Naive thymus-derived CD4-positive, alpha-beta T cell (primary cell): ENCODE measurements around the gene ROR2. TPM values are rescaled to one million over a fixed set of nuclear protein-coding genes. Genes with fewer than 3 reads are reported as not detected.
"Not testable (repeated sequence)": the region's sequence is repeated elsewhere in the genome, so short reads cannot be mapped to it uniquely, and the experiment has no call there.

ENCODE experiments used
- ATAC-seq: fragments of 150-1000 bp; cut with Tn5 transposase; 2 replicates; pipeline ENCODE4 v1.10.0; 2021; ENCODE audit warnings: mild to moderate bottlenecking, moderate library complexity
- CTCF ChIA-PET: fragments of 350-600 bp; sonication (Branson Sonifier 250); formaldehyde crosslinking; loops from one replicate; lab custom pipeline; 2021; ENCODE audit warnings: antibody characterized with exemption; lab: Charles Lee
- POLR2A ChIA-PET: fragments of 350-600 bp; sonication (Branson Sonifier 250); formaldehyde crosslinking; loops from one replicate; lab custom pipeline; 2021; ENCODE audit warnings: antibody characterized with exemption, inconsistent platforms; lab: Charles Lee
- DNase-seq, 9 donors: peaks; one replicate each; pipeline versions ENCODE4 v3.0.0 to v3.0.0-alpha.2; 2020 to 2022; ENCODE audit warnings: mixed read lengths in 1 of 9
- H3K27ac ChIP-seq: one replicate; pipeline ENCODE4 v1.7.0; 2013; ENCODE audit warnings: mild to moderate bottlenecking, low read depth, low read length, moderate library complexity
- H3K27me3 ChIP-seq, 2 donors: one replicate each; pipeline ENCODE4 v1.7.0; 2013; ENCODE audit warnings: low read length in 2 of 2, mild to moderate bottlenecking in 2 of 2, moderate library complexity in 2 of 2; ENCODE audit not compliant: control insufficient read depth in 2 of 2, insufficient read depth in 2 of 2
- H3K36me3 ChIP-seq, 3 experiments: 1 replicate in 2 of 3; 2 replicates in 1 of 3; pipeline ENCODE4 v1.7.0; 2013; ENCODE audit warnings: low read length in 3 of 3, mild to moderate bottlenecking in 3 of 3, moderate library complexity in 1 of 3; ENCODE audit not compliant: insufficient read depth in 3 of 3, control insufficient read depth in 2 of 3
- H3K4me1 ChIP-seq, 2 donors: one replicate each; pipeline ENCODE4 v1.7.0; 2013; ENCODE audit warnings: low read length in 2 of 2, mild to moderate bottlenecking in 2 of 2, moderate library complexity in 1 of 2; ENCODE audit not compliant: control insufficient read depth in 2 of 2, insufficient read depth in 2 of 2
- H3K4me3 ChIP-seq: 2 replicates; pipeline ENCODE4 v1.7.0; 2013; ENCODE audit warnings: mild to moderate bottlenecking, low read length
- H3K9me3 ChIP-seq, 3 experiments: 1 replicate in 2 of 3; 2 replicates in 1 of 3; pipeline ENCODE4 v1.7.0; 2013; ENCODE audit warnings: low read length in 3 of 3; ENCODE audit not compliant: control insufficient read depth in 2 of 3
- H3K27ac Mint-ChIP-seq, 9 donors: one replicate each; pipeline ENCODE4 v1.8.0; 2020 to 2022; ENCODE audit warnings: mixed read lengths in 9 of 9, mild to moderate bottlenecking in 8 of 9, moderate library complexity in 5 of 9, inconsistent platforms in 2 of 9
- H3K27me3 Mint-ChIP-seq, 5 donors: one replicate each; pipeline ENCODE4 v1.8.0; 2021 to 2022; ENCODE audit warnings: mixed read lengths in 5 of 5, mild to moderate bottlenecking in 1 of 5
- H3K36me3 Mint-ChIP-seq, 5 donors: one replicate each; pipeline ENCODE4 v1.8.0; 2020 to 2022; ENCODE audit warnings: mixed read lengths in 5 of 5, mild to moderate bottlenecking in 3 of 5, inconsistent platforms in 1 of 5
- H3K4me1 Mint-ChIP-seq, 7 donors: one replicate each; pipeline ENCODE4 v1.8.0; 2020 to 2022; ENCODE audit warnings: mixed read lengths in 7 of 7, mild to moderate bottlenecking in 3 of 7, inconsistent platforms in 1 of 7
- H3K4me3 Mint-ChIP-seq, 10 donors: one replicate each; pipeline ENCODE4 v1.8.0; 2020 to 2022; ENCODE audit warnings: mild to moderate bottlenecking in 10 of 10, mixed read lengths in 10 of 10, moderate library complexity in 6 of 10, inconsistent platforms in 2 of 10
- H3K9me3 Mint-ChIP-seq, 11 donors: one replicate each; pipeline ENCODE4 v1.8.0; 2020 to 2022; ENCODE audit warnings: mixed read lengths in 11 of 11, mild to moderate bottlenecking in 4 of 11, inconsistent platforms in 1 of 11, moderate library complexity in 1 of 11
- intact Hi-C, 2 donors: fragments of 100-400 bp; cut with micrococcal nuclease; formaldehyde crosslinking; loops; one replicate each; pipeline ENCODE4 v1.15.1; 2023
- microRNA-seq: library from miRNA; unstranded; fragments of <30 nt; microRNA quantifications from one replicate; pipeline ENCODE4 v1.2.0, GENCODE V29; 2022; ENCODE audit warnings: borderline microRNAs expressed
- polyA plus RNA-seq, 2 donors: library from polyadenylated mRNA; unstranded; fragments of 300-500 nt; fragmentation: Illumina TruSeq; gene quantifications; one replicate each; pipeline ENCODE4 v1.2.3, GENCODE V29; 2021
- total RNA-seq, 6 experiments: library from RNA in 5 of 6; stranded (reverse) in 5 of 6; gene quantifications; 1 replicate in 5 of 6; 2 replicates in 1 of 6; pipeline ENCODE4 v1.2.3 and lab custom pipeline; 2021 to 2026

The ROR2 gene
- total and polyA plus RNA-seq, 7 experiments from 2014 or later = 0.48 to 2.1 TPM; not detected in 5

DNA sequence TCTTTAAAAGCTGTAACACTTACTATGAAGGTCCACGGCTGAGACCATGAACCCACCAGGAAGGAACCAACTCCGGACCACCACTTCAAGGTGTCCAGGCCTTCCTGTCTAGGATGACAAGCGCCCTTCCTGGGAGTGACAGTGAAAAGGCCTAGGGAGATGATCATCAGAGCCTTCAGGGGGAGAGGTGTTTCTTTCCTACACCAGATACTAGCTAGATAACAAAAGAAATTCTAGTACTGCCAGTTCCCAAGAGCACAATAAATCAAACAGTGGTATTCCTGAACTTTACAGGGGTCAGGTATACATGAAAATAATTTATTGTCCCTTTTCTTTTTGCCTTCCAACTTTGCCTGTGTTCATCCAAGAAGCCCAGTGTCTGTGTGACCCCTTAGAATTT is 432.2 kb downstream of the ROR2 start:
- POLR2A ChIA-PET = no interaction called here
- Mint-ChIP-seq H3K4me3 (no peak overlapping the region), H3K36me3 (no peaks in the 10 kb centered on the region), H3K4me1 (no peaks in the 10 kb centered on the region), H3K27ac (no peak overlapping the region), H3K27me3 (peaks cover 22 to 38% (median 33%) of the 10 kb centered on the region in 5 donors), H3K9me3 (peaks cover 0 to 24% (median 4%) of the 10 kb centered on the region in 11 donors)
- no peak for ATAC-seq
- Histone ChIP-seq H3K27ac (no peak overlapping the region), H3K36me3 (no peaks in the 10 kb centered on the region), H3K4me3 (no peak overlapping the region), H3K9me3 (no peaks in the 10 kb centered on the region), H3K27me3 (no peaks in the 10 kb centered on the region), H3K4me1 (no peaks in the 10 kb centered on the region)
- CTCF ChIA-PET = no interaction called here
- intact Hi-C loops = no loop called here
- DNase-seq = no peak

DNA sequence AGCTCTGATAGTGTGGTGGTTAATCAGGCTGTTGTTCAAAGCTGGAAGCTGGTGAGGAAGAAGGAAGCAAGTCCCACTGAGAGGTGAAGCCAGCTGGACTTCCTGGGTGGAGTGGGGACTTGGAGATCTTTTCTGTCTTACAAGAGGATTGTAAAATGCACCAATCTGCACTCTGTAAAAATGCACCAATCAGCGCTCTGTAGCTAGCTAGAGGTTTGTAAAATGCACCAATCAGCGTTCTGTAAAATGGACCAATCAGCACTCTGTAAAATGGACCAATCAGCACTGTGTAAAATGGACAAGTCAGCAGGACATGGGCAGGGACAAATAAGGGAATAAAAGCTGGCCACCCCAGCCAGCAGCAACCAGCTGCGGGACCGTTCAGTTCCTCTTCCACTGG is 432.7 kb downstream of the ROR2 start:
- H3K36me3 Mint-ChIP-seq, intact Hi-C loops, DNase-seq, H3K4me3 ChIP-seq, POLR2A ChIA-PET, H3K9me3 ChIP-seq, ATAC-seq, H3K4me1 ChIP-seq, CTCF ChIA-PET, H3K27me3 ChIP-seq, H3K36me3 ChIP-seq, H3K4me1 Mint-ChIP-seq, H3K4me3 Mint-ChIP-seq, H3K27ac Mint-ChIP-seq, H3K27ac ChIP-seq: not testable (repeated sequence)
- Mint-ChIP-seq H3K9me3 (peaks cover 0 to 29% (median 5%) of the 10 kb centered on the region in 11 donors), H3K27me3 (peaks cover 26 to 40% (median 33%) of the 10 kb centered on the region in 5 donors)

DNA sequence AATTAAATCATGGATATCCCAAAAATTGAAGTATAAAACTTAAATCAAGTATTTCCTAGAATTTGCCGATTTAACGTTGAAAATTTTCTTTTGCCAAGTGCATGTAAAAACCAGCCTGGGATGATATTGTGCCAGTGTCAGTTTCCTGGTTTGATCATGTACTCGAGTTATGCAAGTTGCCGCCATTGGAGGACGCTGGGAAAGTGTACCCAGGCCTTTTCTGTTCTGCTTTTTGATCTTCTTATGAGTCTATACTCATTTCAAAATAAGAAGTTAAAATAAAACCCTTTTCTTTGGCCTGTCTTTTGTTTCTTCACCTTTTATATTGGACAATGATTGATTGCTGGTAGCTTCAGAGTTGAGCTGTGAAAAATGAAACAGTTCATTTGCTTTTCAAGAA is 433.3 kb downstream of the ROR2 start:
- Mint-ChIP-seq H3K36me3 (peaks cover 0 to 5% (median 0%) of the 10 kb centered on the region in 5 donors), H3K9me3 (peaks cover 0 to 34% (median 10%) of the 10 kb centered on the region in 11 donors), H3K4me1 (no peaks in the 10 kb centered on the region), H3K27me3 (peaks cover 26 to 43% (median 38%) of the 10 kb centered on the region in 5 donors), H3K27ac (no peak overlapping the region), H3K4me3 (no peak overlapping the region)
- ATAC-seq (no peak), DNase-seq (no peak)
- intact Hi-C loops = no loop called here
- ChIA-PET CTCF (no interaction called here), POLR2A (no interaction called here)
- no peaks in the 10 kb centered on the region for H3K4me1 ChIP-seq
- no peaks in the 10 kb centered on the region for H3K27me3 ChIP-seq
- no peaks in the 10 kb centered on the region for H3K36me3 ChIP-seq
- no peaks in the 10 kb centered on the region for H3K9me3 ChIP-seq
- H3K27ac ChIP-seq = no peak overlapping the region
- H3K4me3 ChIP-seq = no peak overlapping the region

DNA sequence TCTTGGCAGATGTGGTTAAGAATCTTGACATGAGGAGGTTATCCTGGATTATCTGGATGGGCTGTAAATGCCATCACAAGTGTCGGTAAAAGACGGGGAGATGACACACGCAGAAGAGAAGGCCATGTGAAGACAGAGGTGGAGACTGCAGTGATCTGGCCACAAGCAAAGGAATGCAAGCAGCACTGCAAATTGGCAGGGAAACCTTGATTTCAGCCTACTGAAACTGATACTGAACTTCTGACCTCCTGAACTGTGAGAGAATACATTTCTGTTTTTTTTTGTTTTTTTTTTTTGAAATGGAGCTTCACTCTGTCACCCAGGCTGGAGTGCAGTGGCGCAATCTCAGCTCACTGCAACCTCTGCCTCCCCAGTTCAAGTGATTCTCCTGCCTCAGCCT is 433.9 kb downstream of the ROR2 start:
- H3K27me3 ChIP-seq = no peaks in the 10 kb centered on the region
- H3K4me1 ChIP-seq = no peaks in the 10 kb centered on the region
- no peaks in the 10 kb centered on the region for H3K4me1 Mint-ChIP-seq
- peaks cover 0 to 5% (median 0%) of the 10 kb centered on the region in 5 donors for H3K36me3 Mint-ChIP-seq
- no peak overlapping the region for H3K27ac Mint-ChIP-seq
- no peak overlapping the region for H3K4me3 ChIP-seq
- CTCF ChIA-PET = no interaction called here
- POLR2A ChIA-PET = no interaction called here
- intact Hi-C loops = no loop called here
- H3K9me3 Mint-ChIP-seq = peaks cover 0 to 39% (median 10%) of the 10 kb centered on the region in 11 donors
- no peak overlapping the region for H3K4me3 Mint-ChIP-seq
- H3K27ac ChIP-seq = no peak overlapping the region
- DNase-seq = no peak
- no peaks in the 10 kb centered on the region for H3K36me3 ChIP-seq
- no peaks in the 10 kb centered on the region for H3K9me3 ChIP-seq
- peaks cover 24 to 50% (median 41%) of the 10 kb centered on the region in 5 donors for H3K27me3 Mint-ChIP-seq
- ATAC-seq = no peak

DNA sequence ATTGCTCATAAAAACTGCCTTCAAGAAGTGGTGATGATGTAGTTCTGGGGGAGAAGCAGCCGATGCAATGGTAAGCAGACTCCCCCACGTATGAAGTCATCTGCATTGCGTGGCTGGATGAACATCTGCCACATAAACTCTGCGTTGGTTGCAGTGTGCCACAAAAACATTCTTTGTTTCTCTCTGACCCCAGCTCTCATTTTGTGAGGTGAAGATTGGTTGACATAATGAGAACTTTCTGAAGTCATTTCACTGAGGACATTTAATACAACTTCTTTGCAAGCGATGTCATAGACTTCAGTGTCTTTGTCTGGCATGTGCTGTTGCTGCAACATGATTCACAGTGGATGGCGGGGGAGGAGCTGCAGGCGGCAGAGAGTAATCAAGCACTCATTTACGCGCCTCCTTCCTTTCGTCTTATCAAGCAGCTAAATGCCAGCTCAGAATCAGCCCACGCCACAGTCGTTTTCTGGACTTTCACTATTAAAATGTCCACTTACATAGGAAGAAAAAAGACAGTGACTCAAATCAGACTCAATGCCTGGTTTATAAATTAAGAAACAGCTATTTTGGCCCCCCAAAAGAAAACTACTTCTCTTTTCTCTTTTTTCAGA is 434.8 kb downstream of the ROR2 start:
- ATAC-seq (no peak), DNase-seq (no peak)
- CTCF ChIA-PET = interaction anchor here (0.7 kb wide), 1 partner anchor 600 kb away, joined by 3 read pairs; no protein-coding TSS in a partner anchor
- Histone ChIP-seq H3K4me3 (no peak overlapping the region), H3K9me3 (no peaks in the 10 kb centered on the region), H3K27ac (no peak overlapping the region), H3K27me3 (no peaks in the 10 kb centered on the region), H3K4me1 (no peaks in the 10 kb centered on the region), H3K36me3 (no peaks in the 10 kb centered on the region)
- POLR2A ChIA-PET = no interaction called here
- Mint-ChIP-seq H3K9me3 (peaks cover 0 to 33% (median 9%) of the 10 kb centered on the region in 11 donors), H3K27me3 (peaks cover 18 to 52% (median 35%) of the 10 kb centered on the region in 5 donors), H3K4me3 (no peak overlapping the region), H3K27ac (no peak overlapping the region), H3K36me3 (peaks cover 0 to 5% (median 0%) of the 10 kb centered on the region in 5 donors), H3K4me1 (no peaks in the 10 kb centered on the region)
- intact Hi-C loops = no loop called here

Small RNA genes lying within 50 kb of the gene (microRNA-seq; reads per million reads assigned to microRNA genes)
- gene MIR3910-1 (not detected), gene MIR3910-2 (not detected)

Other genes starting within 250 kb of the ROR2 start
- gene SPTLC1, start 165.2 kb upstream of the ROR2 start, total RNA-seq = 10 to 100 TPM; 45.6 to 64.0 (median 51.0) TPM
- 10 to 100 TPM; 46.8 to 50.6 TPM for gene SPTLC1, start 165.2 kb upstream of the ROR2 start, polyA plus RNA-seq